Activated CD4-positive, alpha-beta T cell treated with anti-CD3 and anti-CD28 coated beads, Interleukin-2, amount 10 ng/mL, durations not matched to agents 7 days and 5 days (primary cell): ENCODE data around the gene OS9. TPM values are rescaled to one million over a fixed set of nuclear protein-coding genes. Genes with fewer than 3 reads are reported as not detected.
"Not testable (repeated sequence)": the region's sequence is repeated elsewhere in the genome, so short reads cannot be mapped to it uniquely, and the experiment has no call there.

Experiments used
- CTCF ChIA-PET: fragments of 350-600 bp; sonication (Branson Sonifier 250); formaldehyde crosslinking; loops from one replicate; lab custom pipeline; 2021; ENCODE audit warnings: antibody characterized with exemption; lab: Charles Lee
- POLR2A ChIA-PET: fragments of 350-600 bp; sonication (Branson Sonifier 250); formaldehyde crosslinking; loops from one replicate; lab custom pipeline; 2021; ENCODE audit warnings: antibody characterized with exemption; lab: Charles Lee
- DNase-seq: peaks from one replicate; pipeline ENCODE4 v3.0.0-alpha.2; 2020
- H3K27ac Mint-ChIP-seq: one replicate; pipeline ENCODE4 v1.8.0; 2021; ENCODE audit warnings: mild to moderate bottlenecking, moderate library complexity, mixed read lengths
- H3K27me3 Mint-ChIP-seq: one replicate; pipeline ENCODE4 v1.8.0; 2021; ENCODE audit warnings: mixed read lengths
- H3K36me3 Mint-ChIP-seq: one replicate; pipeline ENCODE4 v1.8.0; 2021; ENCODE audit warnings: low read depth, mixed read lengths
- H3K4me1 Mint-ChIP-seq: one replicate; pipeline ENCODE4 v1.8.0; 2021; ENCODE audit warnings: mixed read lengths
- H3K4me3 Mint-ChIP-seq: one replicate; pipeline ENCODE4 v1.8.0; 2021; ENCODE audit warnings: mild to moderate bottlenecking, moderate library complexity, mixed read lengths
- H3K9me3 Mint-ChIP-seq: one replicate; pipeline ENCODE4 v1.8.0; 2021; ENCODE audit warnings: mixed read lengths
- total RNA-seq, 2 experiments: library from RNA; stranded (reverse); gene quantifications; one replicate each; pipeline ENCODE4 v1.2.3, GENCODE V29; 2021

The OS9 gene
- total RNA-seq, 2 experiments from 2014 or later: 138 to 142 TPM

GRCh38 chr12:57671811-57672210 lies 22.1 kb upstream of the OS9 start:
- H3K36me3 Mint-ChIP-seq, H3K9me3 Mint-ChIP-seq, POLR2A ChIA-PET, H3K27ac Mint-ChIP-seq, H3K4me1 Mint-ChIP-seq, H3K4me3 Mint-ChIP-seq, H3K27me3 Mint-ChIP-seq, DNase-seq: not testable (repeated sequence)
- CTCF ChIA-PET: interaction anchor here (0.7 kb wide), 1 partner anchor 125 kb away, joined by 3 read pairs; no protein-coding TSS in a partner anchor

GRCh38 chr12:57672801-57673200 lies 21.1 kb upstream of the OS9 start:
- CTCF ChIA-PET: no interaction called here
- no peaks in the 10 kb centered on the region for H3K36me3 Mint-ChIP-seq
- H3K9me3 Mint-ChIP-seq: no peaks in the 10 kb centered on the region
- H3K27me3 Mint-ChIP-seq: peaks cover 4% of the 10 kb centered on the region
- no peaks in the 10 kb centered on the region for H3K4me1 Mint-ChIP-seq
- DNase-seq: no peak
- no peak overlapping the region for H3K27ac Mint-ChIP-seq
- POLR2A ChIA-PET: no interaction called here
- no peak overlapping the region for H3K4me3 Mint-ChIP-seq

- CTCF ChIA-PET: no interaction called here
Observed at GRCh38 chr12:57674691-57675090, 19.2 kb upstream of the OS9 start.

GRCh38 chr12:57677947-57678346 lies 16.0 kb upstream of the OS9 start:
- CTCF ChIA-PET, DNase-seq, POLR2A ChIA-PET, H3K4me1 Mint-ChIP-seq, H3K9me3 Mint-ChIP-seq, H3K36me3 Mint-ChIP-seq, H3K27ac Mint-ChIP-seq, H3K4me3 Mint-ChIP-seq: not testable (repeated sequence)
- peaks cover 13% of the 10 kb centered on the region for H3K27me3 Mint-ChIP-seq

More at GRCh38 chr12:57674691-57675090, 19.2 kb upstream of the OS9 start:
- H3K27me3 Mint-ChIP-seq: peaks cover 10% of the 10 kb centered on the region
- no peak overlapping the region for H3K4me3 Mint-ChIP-seq
- no peaks in the 10 kb centered on the region for H3K4me1 Mint-ChIP-seq
- no peak for DNase-seq
- H3K27ac Mint-ChIP-seq: no peak overlapping the region
- no peaks in the 10 kb centered on the region for H3K36me3 Mint-ChIP-seq
- no peaks in the 10 kb centered on the region for H3K9me3 Mint-ChIP-seq
- POLR2A ChIA-PET: no interaction called here

DNA sequence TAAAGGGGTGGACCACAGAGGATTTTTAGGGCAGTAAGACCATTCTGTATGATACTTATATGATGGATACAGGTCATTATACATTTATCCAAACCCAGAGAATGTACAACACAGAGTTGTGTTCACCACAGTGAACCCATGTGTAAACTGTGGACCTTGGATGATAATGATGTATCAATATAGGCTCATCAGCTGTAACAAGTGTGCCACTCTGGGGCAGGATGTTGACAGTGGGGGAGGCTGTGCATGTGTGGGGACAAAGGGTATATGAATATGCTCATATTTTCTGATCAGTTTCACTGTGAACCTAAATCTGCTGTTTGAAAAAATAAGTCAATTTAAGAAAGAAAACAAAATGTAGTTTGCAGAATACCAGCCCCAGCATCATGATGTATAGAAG lies 14.2 kb upstream of the OS9 start:
- Mint-ChIP-seq H3K4me3 (no peak overlapping the region), H3K27me3 (peaks cover 24% of the 10 kb centered on the region), H3K27ac (no peak overlapping the region), H3K4me1 (no peaks in the 10 kb centered on the region), H3K36me3 (no peaks in the 10 kb centered on the region), H3K9me3 (peaks cover 9% of the 10 kb centered on the region)
- POLR2A ChIA-PET: no interaction called here
- CTCF ChIA-PET: no interaction called here
- DNase-seq: no peak

DNA sequence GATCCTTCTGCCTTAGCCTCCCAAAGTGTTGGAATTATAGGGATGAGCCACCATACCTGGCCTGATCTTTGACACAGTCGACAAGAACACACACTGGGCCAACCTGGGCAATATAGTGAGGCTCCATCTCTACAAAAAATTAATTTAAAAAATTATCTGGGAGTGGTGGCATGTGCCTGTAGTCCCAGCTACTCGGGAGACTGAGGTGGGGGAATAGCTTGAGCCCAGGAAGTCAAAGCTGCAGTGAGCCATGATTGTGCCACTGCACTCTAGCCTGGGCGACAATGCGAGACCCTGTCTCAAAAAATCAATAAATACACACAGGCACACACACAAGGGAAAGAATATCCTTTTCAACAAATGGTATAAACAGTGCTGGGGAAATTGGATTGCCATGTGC lies 6.1 kb upstream of the OS9 start:
- no peak overlapping the region for H3K27ac Mint-ChIP-seq
- no peaks in the 10 kb centered on the region for H3K36me3 Mint-ChIP-seq
- no peaks in the 10 kb centered on the region for H3K4me1 Mint-ChIP-seq
- peaks cover 62% of the 10 kb centered on the region for H3K27me3 Mint-ChIP-seq
- ChIA-PET POLR2A (interaction anchor here (0.6 kb wide), 1 partner anchor 31 kb away, joined by 10 read pairs; no protein-coding TSS in a partner anchor), CTCF (no interaction called here)
- H3K4me3 Mint-ChIP-seq: no peak overlapping the region
- H3K9me3 Mint-ChIP-seq: no peaks in the 10 kb centered on the region
- DNase-seq: no peak

DNA sequence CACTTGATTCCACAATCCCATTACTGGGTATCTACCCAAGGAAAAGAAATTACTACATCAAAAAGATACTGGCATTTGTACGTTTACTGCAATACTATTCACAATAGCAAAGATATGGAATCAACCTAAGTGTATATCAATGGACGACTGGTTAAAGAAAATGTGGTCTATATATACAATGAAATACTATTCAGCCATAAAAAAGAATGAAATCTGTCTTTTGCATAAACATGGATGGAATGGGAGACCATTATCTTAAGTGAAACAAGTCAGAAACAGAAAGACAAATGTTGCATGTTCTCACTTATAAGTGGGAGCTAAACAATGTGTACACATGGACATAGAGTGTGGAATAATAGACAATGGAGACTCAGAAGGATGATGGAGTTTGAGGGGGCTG lies 5.0 kb upstream of the OS9 start:
- POLR2A ChIA-PET: no interaction called here
- peaks cover 59% of the 10 kb centered on the region for H3K27me3 Mint-ChIP-seq

GRCh38 chr12:57692500-57692899 lies 1.4 kb upstream of the OS9 start:
- Mint-ChIP-seq H3K36me3 (peaks cover 19% of the 10 kb centered on the region), H3K4me1 (peaks cover 5% of the 10 kb centered on the region)

More for the DNA sequence above, 5.0 kb upstream of the OS9 start:
- Mint-ChIP-seq H3K4me1 (no peaks in the 10 kb centered on the region), H3K27ac (no peak overlapping the region), H3K4me3 (no peak overlapping the region), H3K36me3 (no peaks in the 10 kb centered on the region), H3K9me3 (no peaks in the 10 kb centered on the region)
- DNase-seq: no peak
- CTCF ChIA-PET: no interaction called here

DNA sequence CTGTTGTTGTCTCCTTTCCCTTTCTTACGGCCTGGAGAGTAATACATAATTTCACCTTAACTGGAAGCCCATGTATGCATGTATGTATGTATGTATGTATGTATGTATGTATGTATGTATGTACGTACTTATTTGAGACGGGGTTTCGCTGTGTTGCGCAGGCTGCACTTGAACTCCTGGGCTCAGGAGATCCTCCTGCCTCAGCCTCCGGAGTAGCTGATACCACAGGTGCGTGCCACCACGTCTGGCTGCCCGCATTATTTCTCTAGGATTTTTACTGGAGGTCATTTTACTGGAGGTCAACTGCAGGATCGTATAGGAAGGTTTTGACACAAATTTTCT lies 644 bp upstream of the OS9 start:
- H3K27me3 Mint-ChIP-seq: peaks cover 24% of the 10 kb centered on the region
- H3K4me1 Mint-ChIP-seq: peaks cover 5% of the 10 kb centered on the region
- ChIA-PET POLR2A (no interaction called here), CTCF (interaction anchor here (1.0 to 1.5 kb wide), 9 partner anchors 8 to 118 kb away, joined by 3 to 5 read pairs (median 3); partner anchors contain the start of gene B4GALNT1)
- H3K9me3 Mint-ChIP-seq: no peaks in the 10 kb centered on the region
- H3K4me3 Mint-ChIP-seq: no peak overlapping the region
- peaks cover 27% of the 10 kb centered on the region for H3K36me3 Mint-ChIP-seq
- no peak for DNase-seq
- no peak overlapping the region for H3K27ac Mint-ChIP-seq

More at GRCh38 chr12:57692500-57692899, 1.4 kb upstream of the OS9 start:
- no peak overlapping the region for H3K4me3 Mint-ChIP-seq
- ChIA-PET CTCF (interaction anchor here (0.6 to 1.3 kb wide), 3 partner anchors 15 to 111 kb away, joined by 3 to 5 read pairs (median 4); no protein-coding TSS in a partner anchor), POLR2A (no interaction called here)
- no peak overlapping the region for H3K27ac Mint-ChIP-seq
- no peak for DNase-seq
- peaks cover 29% of the 10 kb centered on the region for H3K27me3 Mint-ChIP-seq
- H3K9me3 Mint-ChIP-seq: no peaks in the 10 kb centered on the region

DNA sequence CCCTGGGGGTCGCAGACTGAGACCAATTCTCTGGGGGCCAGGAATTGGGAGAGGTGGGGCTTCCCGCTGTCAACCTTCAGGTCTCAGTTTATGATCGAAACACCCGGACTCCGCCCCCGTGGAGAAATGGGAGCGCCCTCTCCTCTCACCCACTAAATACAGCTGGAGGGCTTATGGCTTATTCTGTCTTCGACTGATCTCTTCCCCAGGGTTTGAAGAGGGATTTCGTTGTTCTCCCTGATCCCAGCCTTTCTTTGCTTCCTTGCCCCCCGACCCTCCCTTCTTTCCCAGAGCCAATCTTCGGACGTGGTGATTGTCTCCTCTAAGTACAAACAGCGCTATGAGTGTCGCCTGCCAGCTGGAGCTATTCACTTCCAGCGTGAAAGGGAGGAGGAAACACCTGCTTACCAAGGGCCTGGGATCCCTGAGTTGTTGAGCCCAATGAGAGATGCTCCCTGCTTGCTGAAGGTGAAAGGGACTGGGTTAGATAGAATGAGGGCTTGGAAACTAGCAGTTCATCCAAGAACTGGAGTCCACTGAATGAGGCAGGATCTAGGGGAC lies 607 bp downstream of the OS9 start:
- peaks cover 39% of the 10 kb centered on the region for H3K36me3 Mint-ChIP-seq
- H3K27me3 Mint-ChIP-seq: peaks cover 16% of the 10 kb centered on the region
- ChIA-PET POLR2A (interaction anchor here (0.9 kb wide), 1 partner anchor 47 kb away, joined by 5 read pairs; no protein-coding TSS in a partner anchor), CTCF (interaction anchor here (0.6 to 1.5 kb wide), 5 partner anchors 28 to 72 kb away, joined by 3 to 5 read pairs (median 3); no protein-coding TSS in a partner anchor)
- no peak overlapping the region for H3K27ac Mint-ChIP-seq
- peak; percentile 7 for DNase-seq
- peaks cover 5% of the 10 kb centered on the region for H3K4me1 Mint-ChIP-seq
- H3K4me3 Mint-ChIP-seq: no peak overlapping the region
- no peaks in the 10 kb centered on the region for H3K9me3 Mint-ChIP-seq

GRCh38 chr12:57695770-57696432 lies 2.0 kb downstream of the OS9 start:
- no peaks in the 10 kb centered on the region for H3K9me3 Mint-ChIP-seq
- peaks cover 6% of the 10 kb centered on the region for H3K27me3 Mint-ChIP-seq
- H3K4me3 Mint-ChIP-seq: peak overlapping the region; percentile 16
- peaks cover 5% of the 10 kb centered on the region for H3K4me1 Mint-ChIP-seq
- H3K36me3 Mint-ChIP-seq: peaks cover 42% of the 10 kb centered on the region
- DNase-seq: no peak
- ChIA-PET CTCF (no interaction called here), POLR2A (no interaction called here)
- H3K27ac Mint-ChIP-seq: no peak overlapping the region

- POLR2A ChIA-PET: no interaction called here
- peaks cover 5% of the 10 kb centered on the region for H3K4me1 Mint-ChIP-seq
Observed at GRCh38 chr12:57697076-57697475, 3.1 kb downstream of the OS9 start.

DNA sequence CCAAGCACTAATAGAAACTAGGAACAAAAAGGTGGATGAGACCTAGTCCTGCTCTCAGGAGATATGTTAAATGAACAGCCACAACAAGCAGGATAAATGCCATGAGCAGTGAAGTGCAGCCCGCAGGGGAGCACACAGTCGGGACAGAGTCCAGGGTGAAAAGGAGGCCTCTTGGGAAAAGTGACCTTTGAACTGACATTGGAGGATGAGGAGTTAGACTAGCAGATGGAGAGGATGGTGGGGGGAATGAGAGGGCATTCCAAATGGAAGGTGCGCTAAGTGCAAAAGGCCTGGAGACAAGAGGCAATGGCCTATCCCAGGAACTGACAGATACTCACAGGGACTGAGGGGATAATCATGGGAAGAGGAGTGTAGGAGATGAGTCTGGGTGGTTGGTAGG lies 4.5 kb downstream of the OS9 start:
- ChIA-PET CTCF (interaction anchor here (0.7 kb wide), 1 partner anchor 42 kb away, joined by 3 read pairs; no protein-coding TSS in a partner anchor), POLR2A (no interaction called here)
- Mint-ChIP-seq H3K27ac (no peak overlapping the region), H3K36me3 (peaks cover 60% of the 10 kb centered on the region), H3K27me3 (no peaks in the 10 kb centered on the region), H3K9me3 (peaks cover 6% of the 10 kb centered on the region), H3K4me1 (peaks cover 5% of the 10 kb centered on the region), H3K4me3 (no peak overlapping the region)
- no peak for DNase-seq

More at GRCh38 chr12:57697076-57697475, 3.1 kb downstream of the OS9 start:
- no peak for DNase-seq
- no peaks in the 10 kb centered on the region for H3K9me3 Mint-ChIP-seq
- CTCF ChIA-PET: interaction anchor here (0.7 kb wide), 1 partner anchor 146 kb away, joined by 4 read pairs; no protein-coding TSS in a partner anchor
- peaks cover 1% of the 10 kb centered on the region for H3K27me3 Mint-ChIP-seq
- H3K27ac Mint-ChIP-seq: peak overlapping the region; percentile 7
- peaks cover 46% of the 10 kb centered on the region for H3K36me3 Mint-ChIP-seq
- no peak overlapping the region for H3K4me3 Mint-ChIP-seq
